H1 (cell line): ENCODE data around the gene RAB31.

Source experiments
- JUN ChIP-seq: IDR thresholded peaks from 2 replicates; pipeline ENCODE4 v1.6.1; 2011; ENCODE audit warnings: low read depth, mild to moderate bottlenecking, improper control_type of control experiment, low read length
- RBBP5 ChIP-seq: IDR thresholded peaks from 2 replicates; pipeline ENCODE4 v1.7.1; 2012; ENCODE audit warnings: low read depth, mild to moderate bottlenecking, inconsistent platforms, low read length, moderate library complexity, borderline replicate concordance
- TAF7 ChIP-seq: optimal IDR thresholded peaks from 2 replicates; pipeline ENCODE3; 2011; ENCODE audit warnings: low read depth, mild to moderate bottlenecking, inconsistent platforms, low read length, moderate library complexity, borderline replicate concordance
- TF ChIP-seq, protein P1 (sequence below), 3 experiments: IDR thresholded peaks; 1 replicate in 2 of 3; 2 replicates in 1 of 3; pipeline versions ENCODE4 v1.5.1 to v1.6.1; 2011; ENCODE audit warnings: low read length in 3 of 3, mild to moderate bottlenecking in 3 of 3, inconsistent platforms in 2 of 3, low read depth in 1 of 3, moderate library complexity in 1 of 3; ENCODE audit not compliant: insufficient read depth in 1 of 3; ENCODE audit errors: control extremely low read depth in 1 of 3

DNA sequence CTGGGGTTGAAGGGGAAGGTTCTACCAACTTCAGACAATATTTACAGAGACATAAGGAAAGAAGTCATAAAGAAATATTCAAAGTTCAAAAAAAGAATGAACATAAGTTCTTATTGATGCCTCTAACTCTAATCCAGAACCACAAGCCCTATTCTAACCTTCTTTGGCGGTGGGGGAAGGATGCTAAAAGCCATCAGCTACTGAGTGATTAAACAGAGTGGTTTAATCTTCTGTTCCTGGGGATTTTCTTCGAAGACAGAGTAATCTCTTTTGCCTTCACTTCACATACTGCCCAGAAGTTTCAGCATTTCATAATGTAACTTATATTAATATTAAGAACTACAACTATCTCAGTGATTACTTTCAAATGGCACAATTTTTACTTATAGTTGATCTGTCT, 126.5 kb downstream of the RAB31 start:
- TF ChIP-seq TAF7 (no peak), JUN (no peak), RBBP5 (no peak)
- TF ChIP-seq, protein P1, sequence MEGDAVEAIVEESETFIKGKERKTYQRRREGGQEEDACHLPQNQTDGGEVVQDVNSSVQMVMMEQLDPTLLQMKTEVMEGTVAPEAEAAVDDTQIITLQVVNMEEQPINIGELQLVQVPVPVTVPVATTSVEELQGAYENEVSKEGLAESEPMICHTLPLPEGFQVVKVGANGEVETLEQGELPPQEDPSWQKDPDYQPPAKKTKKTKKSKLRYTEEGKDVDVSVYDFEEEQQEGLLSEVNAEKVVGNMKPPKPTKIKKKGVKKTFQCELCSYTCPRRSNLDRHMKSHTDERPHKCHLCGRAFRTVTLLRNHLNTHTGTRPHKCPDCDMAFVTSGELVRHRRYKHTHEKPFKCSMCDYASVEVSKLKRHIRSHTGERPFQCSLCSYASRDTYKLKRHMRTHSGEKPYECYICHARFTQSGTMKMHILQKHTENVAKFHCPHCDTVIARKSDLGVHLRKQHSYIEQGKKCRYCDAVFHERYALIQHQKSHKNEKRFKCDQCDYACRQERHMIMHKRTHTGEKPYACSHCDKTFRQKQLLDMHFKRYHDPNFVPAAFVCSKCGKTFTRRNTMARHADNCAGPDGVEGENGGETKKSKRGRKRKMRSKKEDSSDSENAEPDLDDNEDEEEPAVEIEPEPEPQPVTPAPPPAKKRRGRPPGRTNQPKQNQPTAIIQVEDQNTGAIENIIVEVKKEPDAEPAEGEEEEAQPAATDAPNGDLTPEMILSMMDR (IDR thresholded peaks at IDR 0.05; ENCODE audit: control extremely low read depth in 1 of 3, insufficient read depth in 1 of 3, low read depth in 1 of 3, low read length in 3 of 3): no peak
